GM19467 (cell line): ENCODE measurements around the gene STON2.
"Not testable (repeated sequence)": the region's sequence is repeated elsewhere in the genome, so short reads cannot be mapped to it uniquely, and the experiment has no call there.

Experiments
- ATAC-seq: cut with Tn5 transposase; IDR thresholded peaks from one replicate; pipeline ENCODE4 v1.9.1; 2021; ENCODE audit warnings: mild to moderate bottlenecking, moderate library complexity; ENCODE audit not compliant: unreplicated experiment

Gene STON2

DNA sequence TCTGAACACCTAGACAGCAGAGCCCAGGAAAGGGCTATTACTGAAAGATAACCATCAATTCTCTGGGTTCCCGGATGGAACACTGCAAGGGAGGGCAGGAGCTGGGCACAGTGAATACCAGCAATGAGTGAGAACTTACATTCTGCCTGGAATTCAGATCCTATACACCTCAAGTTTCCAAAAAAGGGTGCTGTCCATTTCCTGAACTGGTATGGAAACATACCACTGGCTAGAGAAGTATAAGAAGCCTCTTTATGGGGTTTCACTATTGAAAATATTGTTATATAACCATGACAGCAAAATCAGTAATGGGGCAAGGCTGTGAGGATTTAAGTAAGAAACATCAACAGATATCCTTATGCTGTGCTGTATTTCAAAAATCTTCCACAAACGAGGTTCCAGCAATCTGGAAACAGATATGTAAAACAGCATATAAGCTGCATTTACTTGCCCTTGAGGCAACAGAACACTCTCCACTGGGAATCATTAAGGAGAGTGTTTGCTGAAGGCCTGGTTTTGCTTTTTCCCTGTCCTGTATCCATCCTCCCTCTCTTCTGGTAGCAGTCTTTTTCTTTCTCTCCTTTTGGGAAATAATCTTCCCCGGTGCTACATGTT lies 126.1 kb downstream of the STON2 start:
- ATAC-seq, result no peak

GRCh38 chr14:81273521-81273920 lies 126.6 kb downstream of the STON2 start:
- ATAC-seq, result no peak

DNA sequence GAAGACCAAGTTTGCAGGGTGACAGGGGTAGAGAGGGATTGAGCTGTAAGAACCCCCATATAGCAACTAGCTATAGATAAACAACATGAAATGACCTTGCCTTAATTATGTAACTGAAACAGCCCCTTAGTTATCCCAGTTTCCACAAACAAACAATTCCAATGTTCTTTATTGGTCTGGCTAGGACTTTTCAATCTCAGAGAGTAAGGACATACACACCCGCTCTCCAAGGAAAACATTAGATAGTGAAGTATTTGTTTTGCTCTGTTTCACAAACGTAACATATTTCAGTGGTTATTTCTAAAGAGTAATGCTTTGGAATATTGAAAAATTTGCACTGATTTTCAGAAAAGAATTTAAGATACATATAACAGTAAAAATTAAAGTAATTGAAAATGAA lies 127.8 kb downstream of the STON2 start:
- no peak for ATAC-seq

GRCh38 chr14:81269979-81270375 lies 130.1 kb downstream of the STON2 start:
- no peak for ATAC-seq

DNA sequence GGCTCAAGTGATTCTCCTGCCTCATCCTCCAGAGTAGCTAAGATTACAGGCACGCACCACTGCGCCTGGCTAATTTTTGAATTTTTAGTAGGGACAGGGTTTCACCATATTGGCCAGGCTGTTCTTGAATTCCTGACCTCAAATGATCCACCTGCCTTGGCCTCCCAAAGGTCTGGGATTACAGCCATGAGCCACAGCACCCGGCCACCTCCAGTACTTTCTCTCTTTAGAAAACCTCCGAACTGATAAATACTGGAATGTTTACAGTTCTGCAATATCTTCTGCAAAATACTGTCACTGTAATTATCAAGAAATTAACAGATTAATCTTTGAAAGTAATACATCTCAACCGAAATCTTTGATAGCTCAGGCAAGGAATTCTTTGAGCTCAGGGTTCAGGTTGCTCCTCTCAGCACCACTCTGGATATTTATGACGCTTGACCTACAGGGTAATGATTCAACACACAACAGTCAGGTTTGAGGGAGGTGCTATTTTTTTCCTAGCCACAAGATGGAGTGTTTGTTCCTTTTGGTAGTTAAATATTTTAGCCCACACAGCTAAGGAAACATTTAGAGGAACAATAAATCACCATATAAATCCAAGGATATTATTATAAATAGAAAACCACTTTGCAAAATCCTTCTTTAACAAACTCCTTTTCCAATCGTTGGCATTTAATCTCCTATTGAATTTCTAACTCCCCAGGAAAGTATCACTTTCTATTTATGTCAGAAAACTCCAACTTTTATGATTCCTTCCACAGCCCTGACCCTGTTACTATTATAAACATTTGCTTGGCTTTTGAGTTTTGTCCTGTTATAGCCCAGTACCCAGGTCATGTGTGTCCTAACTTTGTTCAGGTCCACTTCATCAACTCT lies 130.8 kb downstream of the STON2 start:
- peak; percentile 75 for ATAC-seq

DNA sequence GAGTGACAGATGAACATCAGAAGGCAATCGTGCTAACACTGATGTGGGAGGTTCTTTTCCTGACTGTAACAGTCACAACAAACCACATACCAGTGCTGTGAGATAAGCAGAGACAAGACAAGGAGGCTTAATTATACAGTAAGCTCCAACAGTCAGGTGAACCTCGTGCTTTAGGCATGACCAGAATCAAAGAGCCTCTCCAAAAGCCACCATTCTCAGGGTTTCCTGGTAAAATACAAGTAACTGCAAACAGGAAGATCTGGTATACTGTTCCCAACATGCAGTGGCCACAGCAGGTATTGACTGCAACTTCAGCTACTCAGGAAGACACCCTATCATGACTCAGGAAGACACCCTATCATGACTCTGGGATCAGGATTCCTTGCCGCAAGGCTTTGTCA lies 132.1 kb downstream of the STON2 start:
- no peak for ATAC-seq

GRCh38 chr14:81265636-81266169 lies 134.4 kb downstream of the STON2 start:
- ATAC-seq, result no peak

GRCh38 chr14:81264671-81265070 lies 135.5 kb downstream of the STON2 start:
- no peak for ATAC-seq

DNA sequence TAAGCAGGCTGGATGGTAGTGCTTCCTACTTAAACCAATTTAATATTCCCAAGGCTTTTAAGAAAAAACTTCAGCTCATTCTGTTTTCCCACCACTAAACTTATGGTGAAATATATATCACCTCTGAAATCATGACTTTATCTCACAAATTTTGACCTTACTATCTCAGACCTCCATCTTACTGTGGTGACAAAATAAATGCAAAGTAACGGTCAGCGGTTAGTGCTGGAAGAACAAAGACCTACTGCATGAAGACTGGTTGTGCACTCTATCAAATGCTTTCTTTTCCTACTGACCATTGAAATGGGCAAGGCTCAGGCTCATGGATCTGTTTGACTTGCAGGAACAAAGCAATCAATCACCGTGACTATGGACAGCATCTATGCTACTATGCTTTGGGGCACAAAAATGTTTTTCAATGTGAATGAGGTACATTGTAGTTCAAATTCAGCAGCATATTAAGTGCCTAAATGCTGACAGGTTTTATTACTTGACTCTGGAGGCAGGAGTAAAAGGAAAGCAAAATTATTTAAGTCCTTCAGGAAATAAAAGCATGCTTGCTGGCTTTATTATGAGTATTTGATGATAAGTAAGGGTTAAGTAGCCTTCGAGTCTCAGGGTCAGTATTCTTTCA lies 136.2 kb downstream of the STON2 start:
- no peak for ATAC-seq

DNA sequence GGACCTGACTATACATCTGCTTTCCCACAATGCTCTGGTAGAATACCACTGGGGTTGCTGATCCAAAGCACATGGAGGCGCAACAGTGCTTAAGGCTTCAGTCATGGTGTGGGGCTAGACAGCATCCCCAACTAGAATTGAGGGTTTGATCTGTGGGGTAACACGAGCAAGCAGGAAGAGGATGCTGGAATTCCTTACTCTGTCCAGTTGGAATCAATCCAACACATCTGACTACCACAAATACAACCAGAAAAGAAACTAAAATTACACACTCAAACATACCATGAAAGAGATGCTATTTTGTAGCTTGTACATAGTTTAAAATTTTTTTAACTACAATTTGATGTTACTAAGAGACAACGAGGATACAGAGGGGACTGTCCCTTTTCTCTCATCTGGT lies 138.9 kb downstream of the STON2 start:
- ATAC-seq, result no peak

- no peak for ATAC-seq
Observed at GRCh38 chr14:81260732-81261131, 139.4 kb downstream of the STON2 start.

GRCh38 chr14:81256289-81256960 lies 143.7 kb downstream of the STON2 start:
- no peak for ATAC-seq

- no peak for ATAC-seq
Observed at GRCh38 chr14:81252278-81252677, 147.8 kb downstream of the STON2 start.

DNA sequence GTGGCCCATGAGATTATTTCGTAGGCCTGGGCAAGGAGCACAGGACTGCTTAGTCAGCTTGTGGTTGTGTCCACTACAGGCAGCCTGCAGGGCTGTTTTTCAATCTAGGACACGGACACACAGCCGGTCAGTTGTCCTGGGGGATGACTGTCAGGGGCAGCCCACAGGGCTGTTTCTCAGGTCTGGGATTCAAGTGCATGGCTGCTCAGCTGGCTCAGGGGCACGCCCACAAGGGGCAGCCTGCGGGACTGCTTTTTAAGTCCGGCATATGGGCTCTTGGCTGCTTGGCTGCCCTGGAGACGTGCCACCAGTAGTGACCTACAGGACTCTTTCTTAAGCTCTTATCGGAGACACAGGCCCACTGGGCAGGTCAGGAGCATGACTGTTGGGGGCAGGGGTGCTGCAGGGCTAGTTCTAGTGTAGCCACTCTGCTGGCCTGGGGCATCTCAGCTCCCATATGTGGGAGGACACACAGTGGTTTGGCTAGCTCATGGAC lies 152.8 kb downstream of the STON2 start:
- no peak for ATAC-seq

DNA sequence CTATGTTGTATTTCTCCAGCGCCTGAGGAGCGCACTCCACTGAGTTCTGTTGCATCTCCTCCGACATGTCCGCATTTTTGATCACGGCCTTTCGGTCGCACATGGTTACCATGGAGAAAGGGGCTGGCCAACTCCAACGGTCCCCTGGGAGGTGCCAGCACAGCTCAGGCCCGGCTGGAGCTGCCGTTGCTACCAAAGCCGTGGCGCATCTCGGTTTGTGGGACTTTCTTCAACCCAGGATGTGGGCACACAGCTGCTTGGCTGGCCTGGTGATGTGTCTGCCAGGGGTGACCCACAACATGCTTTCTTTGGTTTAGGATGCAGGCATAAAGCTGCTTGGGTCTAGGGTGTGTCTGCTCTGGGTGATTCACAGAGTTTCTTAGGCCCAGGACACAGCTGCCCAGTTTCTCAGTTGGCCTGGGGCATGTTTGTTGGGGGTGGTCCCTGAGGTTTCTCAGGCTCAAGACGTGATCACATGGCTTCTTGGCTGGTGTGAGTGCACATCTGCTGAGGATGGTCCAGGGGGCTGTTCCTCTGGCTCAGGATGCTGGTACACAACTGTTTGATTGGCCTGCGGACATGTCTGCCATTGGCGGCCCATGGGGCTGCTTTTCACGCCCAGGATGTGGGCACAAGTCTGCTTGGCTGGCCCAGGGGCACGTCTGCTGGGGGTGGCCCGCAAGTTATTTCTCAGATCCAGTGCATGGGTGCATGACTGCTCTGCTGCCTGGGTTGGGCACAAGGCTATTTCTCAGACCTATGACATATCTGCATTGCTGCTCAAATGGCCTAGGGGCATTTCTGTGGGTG lies 153.5 kb downstream of the STON2 start:
- no peak for ATAC-seq

DNA sequence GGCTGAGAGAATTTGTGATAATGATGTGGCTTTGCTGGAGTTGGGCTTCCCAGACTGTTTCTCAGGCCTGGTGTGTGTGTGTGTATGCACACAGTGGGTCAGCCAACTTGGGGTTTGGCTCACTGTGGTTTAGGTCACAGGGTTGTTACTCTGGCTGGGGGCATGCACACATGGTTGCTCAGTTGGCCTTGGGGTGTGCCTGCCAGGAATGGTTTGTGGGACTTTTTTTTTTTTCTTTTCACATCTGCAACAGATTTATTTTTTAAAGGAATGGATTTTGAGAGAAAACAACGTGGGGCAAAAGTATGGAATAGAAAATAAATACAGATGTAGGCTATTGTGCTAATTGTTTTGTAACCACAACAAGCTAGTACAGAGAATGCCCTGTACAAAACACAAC lies 154.4 kb downstream of the STON2 start:
- ATAC-seq, result no peak

GRCh38 chr14:81244431-81244830 lies 155.7 kb downstream of the STON2 start:
- ATAC-seq, result not testable (repeated sequence)

- no peak for ATAC-seq
Observed at GRCh38 chr14:81243499-81243898, 156.6 kb downstream of the STON2 start.

DNA sequence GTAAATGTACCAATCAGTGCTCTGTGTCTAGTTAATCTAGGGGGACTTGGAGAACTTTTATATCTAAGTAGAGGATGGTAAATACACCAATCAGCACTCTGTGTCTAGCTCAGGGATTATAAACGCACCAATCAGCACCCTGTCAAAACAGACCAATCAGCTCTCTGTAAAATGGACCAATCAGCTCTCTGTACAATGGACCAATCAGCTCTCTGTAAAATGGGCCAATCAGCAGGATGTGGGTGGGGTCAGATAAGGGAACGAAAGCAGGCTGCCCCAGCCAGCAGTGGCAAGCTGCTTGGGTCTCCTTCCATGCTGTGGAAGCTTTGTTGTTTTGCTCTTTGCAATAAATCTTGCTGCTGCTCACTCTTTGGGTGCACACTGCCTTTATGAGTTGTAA lies 163.3 kb downstream of the STON2 start:
- not testable (repeated sequence) for ATAC-seq

- ATAC-seq, result no peak
Observed at GRCh38 chr14:81236138-81236537, 164.0 kb downstream of the STON2 start.
